Dermis microvascular lymphatic vessel endothelial cell (primary cell): Measurements from ENCODE around the gene GSTT2. TPM values are rescaled to one million over a fixed set of nuclear protein-coding genes. Genes with fewer than 3 reads are reported as not detected.
A peak's percentile ranks its signal among the peaks of the same experiment; 100 is the strongest.

Experiments
- DNase-seq, 2 donors: peaks; one replicate each; pipeline versions ENCODE4 v3.0.0 to v3.0.0-alpha.2; 2010; ENCODE audit warnings: low read depth in 2 of 2
- total RNA-seq: library from RNA; depleted of rRNA; stranded (reverse); fragments of >200 nt; gene quantifications from 2 replicates; pipeline ENCODE4 v1.2.1, GENCODE V29; 2014

Gene GSTT2
- total RNA-seq, 1 donor from 2014 or later = 0.13 TPM

GRCh38 chr22:24008381-24009226 lies 28.7 kb downstream of the GSTT2 start:
- DNase-seq = no peak

- DNase-seq = no peak
Observed at GRCh38 chr22:24009227-24010017, 29.5 kb downstream of the GSTT2 start.

- DNase-seq = no peak
Observed at GRCh38 chr22:24010018-24010391, 30.1 kb downstream of the GSTT2 start.

DNA sequence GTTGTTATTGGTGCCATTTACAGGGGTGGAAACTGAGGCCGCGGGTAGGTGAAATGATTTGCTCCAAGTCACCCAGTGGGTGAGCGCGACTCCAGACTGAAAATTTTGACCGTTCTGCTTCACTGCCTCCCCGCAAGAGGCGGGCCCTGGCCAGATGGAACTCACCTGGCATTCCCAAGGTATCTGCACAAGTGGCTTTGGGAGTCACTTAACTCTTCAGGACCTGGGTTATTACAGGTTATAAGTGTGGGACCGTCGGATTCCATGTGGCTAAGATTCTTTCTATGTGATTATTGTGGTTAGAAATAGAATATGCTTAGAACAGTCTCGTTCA lies 31.8 kb downstream of the GSTT2 start:
- no peak for DNase-seq

DNA sequence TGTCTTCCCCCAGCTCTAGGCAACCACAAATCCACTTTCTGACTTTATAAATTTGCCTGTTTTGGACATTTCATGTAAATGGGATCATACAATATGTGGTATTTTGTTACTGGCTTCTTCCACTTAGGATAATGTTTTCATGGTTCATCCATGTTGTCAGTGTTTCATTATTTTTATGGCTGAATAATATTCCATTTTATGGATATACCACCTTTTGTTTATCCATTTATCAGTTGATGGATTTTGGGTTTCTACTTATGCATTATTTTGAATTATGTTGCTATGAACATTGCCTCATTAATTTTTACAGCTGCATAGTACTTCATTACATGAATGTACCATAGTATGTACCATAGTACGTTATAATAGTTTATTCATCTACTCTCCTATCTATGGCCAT lies 36.2 kb downstream of the GSTT2 start:
- no peak for DNase-seq

DNA sequence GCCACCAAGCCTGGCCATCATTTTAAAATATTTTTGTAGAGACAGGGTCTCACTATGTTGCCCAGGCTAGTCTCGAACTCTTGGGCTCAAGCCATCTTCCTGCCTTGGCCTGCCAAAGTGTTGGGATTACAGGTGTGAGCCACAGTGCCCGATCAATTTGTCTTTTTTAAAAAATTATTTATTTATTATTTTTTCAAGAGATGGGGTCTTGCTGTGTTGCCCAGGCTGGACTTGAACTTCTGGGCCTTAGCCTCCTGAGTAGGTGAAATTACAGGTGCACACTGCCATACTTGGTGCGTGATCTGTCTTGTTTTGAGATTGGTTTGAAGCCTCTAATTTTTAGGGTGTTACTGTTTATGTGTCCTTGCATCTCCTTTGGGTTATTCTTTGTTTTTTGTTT lies 41.4 kb downstream of the GSTT2 start:
- DNase-seq = no peak

DNA sequence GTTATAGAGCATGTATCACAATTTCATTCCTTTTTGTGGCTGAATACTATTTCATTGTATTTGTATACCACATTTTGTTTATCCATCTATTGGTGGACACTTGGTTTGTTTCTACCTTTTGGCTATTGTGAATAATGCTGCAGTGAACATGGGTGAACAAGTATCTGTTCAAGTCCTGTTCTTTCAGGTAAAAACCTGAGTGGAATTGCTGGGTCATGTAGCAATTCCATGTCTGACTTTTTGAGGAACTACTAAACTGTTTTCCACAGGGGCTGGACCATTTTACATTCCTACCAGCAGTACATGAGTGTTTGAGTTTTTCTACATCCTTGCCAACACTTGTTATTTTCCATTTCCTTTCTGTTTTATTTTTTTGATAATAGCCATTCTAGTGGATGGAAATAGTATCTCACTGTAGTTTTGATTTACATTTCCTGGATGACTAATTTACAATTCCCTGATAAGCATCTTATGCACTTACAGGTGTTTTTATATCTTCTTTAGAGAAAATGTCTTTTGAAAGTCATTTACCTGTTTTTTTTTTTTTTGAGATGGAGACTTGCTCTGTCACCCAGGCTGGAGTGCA lies 43.4 kb downstream of the GSTT2 start:
- DNase-seq = peak; percentile 71 to 83

- DNase-seq = no peak
Observed at GRCh38 chr22:24024354-24024753, 44.4 kb downstream of the GSTT2 start.

GRCh38 chr22:24025475-24025874 lies 45.5 kb downstream of the GSTT2 start:
- DNase-seq = no peak

DNA sequence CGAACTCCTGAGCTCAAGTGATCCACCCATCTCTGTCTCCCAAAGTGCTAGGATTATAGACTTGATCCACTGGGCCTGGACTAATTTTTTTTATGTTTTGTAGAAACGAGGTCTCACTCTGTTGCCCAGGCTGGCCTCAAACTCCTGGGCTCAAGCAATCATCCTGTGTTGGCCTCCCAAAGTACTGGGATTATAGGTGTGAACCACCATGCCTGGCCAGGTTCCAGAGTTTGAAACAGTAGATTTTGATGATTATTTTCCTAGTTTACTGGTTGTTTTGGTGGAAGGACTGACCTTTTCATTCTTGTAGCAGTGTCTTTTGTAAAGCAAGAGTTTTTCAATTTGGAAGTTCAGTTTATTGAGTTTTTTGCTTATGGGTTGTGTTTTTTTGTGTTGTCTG lies 46.1 kb downstream of the GSTT2 start:
- DNase-seq = no peak

DNA sequence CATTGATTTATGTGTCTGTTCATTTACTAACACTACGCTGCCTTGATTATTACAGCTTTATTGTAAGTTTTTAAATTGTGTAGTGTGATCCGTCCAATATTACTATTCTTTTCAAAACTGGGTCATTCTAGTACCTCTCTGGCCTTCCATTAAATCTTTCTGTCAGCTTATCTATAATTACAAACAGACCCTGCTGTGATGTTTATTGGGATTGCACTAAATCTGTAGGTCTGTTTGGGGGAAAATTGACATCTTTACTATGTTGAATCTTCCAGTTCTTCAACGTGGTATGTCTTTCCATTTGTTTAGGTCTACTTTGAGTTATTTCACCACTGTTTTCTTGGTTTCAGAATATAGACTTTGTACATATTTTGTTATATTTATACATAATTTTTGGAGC lies 46.8 kb downstream of the GSTT2 start:
- DNase-seq = no peak

DNA sequence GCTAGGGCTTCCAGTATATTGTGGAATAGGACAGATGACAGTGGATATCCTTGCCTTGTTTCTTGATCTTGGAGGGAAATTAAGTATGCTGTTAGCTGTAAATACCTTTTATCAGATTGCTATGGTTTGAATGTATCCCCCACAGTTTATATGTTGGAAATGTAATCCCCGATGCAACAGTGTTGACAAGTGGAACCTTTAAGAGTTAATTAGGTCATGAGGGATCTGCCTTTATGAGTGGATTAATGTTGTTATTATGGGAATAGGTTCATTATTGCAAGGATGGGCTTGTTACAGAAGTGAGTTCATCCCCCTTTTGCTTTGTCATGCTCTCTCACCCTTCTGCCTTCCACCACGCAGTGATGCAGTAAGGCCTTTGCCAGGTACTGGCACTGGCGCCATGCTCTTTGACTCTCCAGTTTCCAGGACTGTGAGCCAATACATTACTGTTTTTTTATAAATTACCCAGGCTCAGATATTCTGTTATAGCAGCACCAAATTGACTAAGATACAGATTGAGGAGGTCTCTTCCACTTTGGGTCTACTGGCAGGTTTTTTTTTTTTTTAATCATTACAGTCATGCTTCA lies 47.5 kb downstream of the GSTT2 start:
- DNase-seq = no peak

- no peak for DNase-seq
Observed at GRCh38 chr22:24027991-24028390, 48.1 kb downstream of the GSTT2 start.

- DNase-seq = peak in 1 of 2 donors; percentile 71
Observed at GRCh38 chr22:24028533-24028932, 48.6 kb downstream of the GSTT2 start.

DNA sequence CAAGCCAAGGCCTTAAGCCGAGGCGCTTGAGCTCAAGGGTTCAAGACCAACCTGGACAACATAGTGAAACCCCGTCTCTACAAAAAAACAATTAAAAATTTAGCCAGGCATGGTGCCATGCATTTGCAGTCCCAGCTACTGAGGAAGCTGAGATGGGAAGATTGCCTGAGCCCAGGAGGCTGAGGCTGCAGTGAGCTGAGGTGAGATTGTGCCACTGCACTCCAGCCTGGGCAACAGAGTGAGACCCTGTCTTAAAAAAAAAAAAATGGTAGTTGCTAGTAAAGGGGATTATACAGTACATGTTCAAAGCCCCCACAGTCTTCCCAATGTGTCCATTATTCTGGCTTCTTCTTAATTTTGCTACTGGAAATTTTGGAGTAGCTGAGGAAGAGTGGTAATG lies 49.4 kb downstream of the GSTT2 start:
- no peak for DNase-seq

GRCh38 chr22:24030186-24030702 lies 50.3 kb downstream of the GSTT2 start:
- DNase-seq = no peak

Other genes with a start within 250 kb of the GSTT2 start
- gene ZNF70, start 229.0 kb upstream of the GSTT2 start, total RNA-seq = 1.4 and 1.9 TPM in 2 replicates
- 0.13 TPM in 1 of 2 replicates, not detected in the other for gene VPREB3, start 225.7 kb upstream of the GSTT2 start, total RNA-seq
- gene C22orf15, start 217.1 kb upstream of the GSTT2 start, total RNA-seq = 0.38 and 0.64 TPM in 2 replicates
- gene CHCHD10, start 212.2 kb upstream of the GSTT2 start, total RNA-seq = 7.4 and 15.2 TPM in 2 replicates
- gene MMP11, start 207.3 kb upstream of the GSTT2 start, total RNA-seq = 5.3 and 6.8 TPM in 2 replicates
- 19.1 and 24.4 TPM in 2 replicates for gene SMARCB1, start 193.2 kb upstream of the GSTT2 start, total RNA-seq
- 0.76 and 1.2 TPM in 2 replicates for gene DERL3, start 141.1 kb upstream of the GSTT2 start, total RNA-seq
- gene SLC2A11, start 122.3 kb upstream of the GSTT2 start, total RNA-seq = 4.6 and 5.3 TPM in 2 replicates
- gene MIF, start 85.8 kb upstream of the GSTT2 start, total RNA-seq = 256 and 348 TPM in 2 replicates
- gene GSTT2B, start 18.9 kb upstream of the GSTT2 start, total RNA-seq = 5.4 and 7.0 TPM in 2 replicates
- gene DDTL, start 13.2 kb upstream of the GSTT2 start, total RNA-seq = 5.2 and 6.2 TPM in 2 replicates
- gene DDT, start 5.7 kb upstream of the GSTT2 start, total RNA-seq = 108 and 138 TPM in 2 replicates
- not detected in 2 replicates for gene GSTT4, start 25.3 kb downstream of the GSTT2 start, total RNA-seq
- gene CABIN1, start 31.2 kb downstream of the GSTT2 start, total RNA-seq = 18.4 and 23.9 TPM in 2 replicates
- 0.26 and 0.63 TPM in 2 replicates for gene SUSD2, start 201.4 kb downstream of the GSTT2 start, total RNA-seq